CD4-positive, alpha-beta T cell treated with Interleukin-21 for 1 hour (primary cell): Measurements from ENCODE around the gene OR2A14.
"Not testable (repeated sequence)": the region's sequence is repeated elsewhere in the genome, so short reads cannot be mapped to it uniquely, and the experiment has no call there.

Experiments used
- DNase-seq: peaks from one replicate; pipeline ENCODE4 v3.0.0-alpha.2; 2020

OR2A14 gene

GRCh38 chr7:144164784-144165183 lies 41.8 kb downstream of the OR2A14 start:
- DNase-seq = no peak

GRCh38 chr7:144171594-144172350 lies 48.8 kb downstream of the OR2A14 start:
- not testable (repeated sequence) for DNase-seq

GRCh38 chr7:144174613-144175012 lies 51.6 kb downstream of the OR2A14 start:
- no peak for DNase-seq

- DNase-seq = peak; percentile 65
Measured at GRCh38 chr7:144178380-144179164, 55.6 kb downstream of the OR2A14 start.

- DNase-seq = not testable (repeated sequence)
Measured at GRCh38 chr7:144179165-144179479, 56.1 kb downstream of the OR2A14 start.
